Measurements from ENCODE around the gene EVI2B.

EVI2B gene

DNA sequence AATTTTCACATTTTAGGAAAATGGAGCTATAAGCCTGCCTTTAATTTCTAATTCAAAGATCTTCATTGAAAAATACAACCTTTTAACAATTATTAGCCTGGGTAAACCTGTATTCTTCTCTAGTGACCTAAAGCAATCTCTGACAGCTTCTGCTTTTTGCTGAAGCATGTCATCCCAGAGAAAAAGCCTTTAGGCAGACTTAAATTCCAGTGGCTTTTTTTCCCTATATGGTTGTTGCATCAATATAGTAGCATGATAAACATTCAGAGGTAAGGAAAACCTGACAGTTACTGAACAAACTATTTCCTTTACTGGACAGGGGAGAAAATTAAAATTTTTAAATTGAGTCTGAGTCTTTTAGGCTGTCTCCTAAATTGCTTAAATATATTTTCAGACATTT, 15.4 kb upstream of the EVI2B start:
- no peak for TF ChIP-seq ZFX (IDR thresholded peaks at IDR 0.05)
- TF ChIP-seq, protein P1, sequence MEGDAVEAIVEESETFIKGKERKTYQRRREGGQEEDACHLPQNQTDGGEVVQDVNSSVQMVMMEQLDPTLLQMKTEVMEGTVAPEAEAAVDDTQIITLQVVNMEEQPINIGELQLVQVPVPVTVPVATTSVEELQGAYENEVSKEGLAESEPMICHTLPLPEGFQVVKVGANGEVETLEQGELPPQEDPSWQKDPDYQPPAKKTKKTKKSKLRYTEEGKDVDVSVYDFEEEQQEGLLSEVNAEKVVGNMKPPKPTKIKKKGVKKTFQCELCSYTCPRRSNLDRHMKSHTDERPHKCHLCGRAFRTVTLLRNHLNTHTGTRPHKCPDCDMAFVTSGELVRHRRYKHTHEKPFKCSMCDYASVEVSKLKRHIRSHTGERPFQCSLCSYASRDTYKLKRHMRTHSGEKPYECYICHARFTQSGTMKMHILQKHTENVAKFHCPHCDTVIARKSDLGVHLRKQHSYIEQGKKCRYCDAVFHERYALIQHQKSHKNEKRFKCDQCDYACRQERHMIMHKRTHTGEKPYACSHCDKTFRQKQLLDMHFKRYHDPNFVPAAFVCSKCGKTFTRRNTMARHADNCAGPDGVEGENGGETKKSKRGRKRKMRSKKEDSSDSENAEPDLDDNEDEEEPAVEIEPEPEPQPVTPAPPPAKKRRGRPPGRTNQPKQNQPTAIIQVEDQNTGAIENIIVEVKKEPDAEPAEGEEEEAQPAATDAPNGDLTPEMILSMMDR (conservative IDR thresholded peaks at IDR 0.05): no peak
- no peak overlapping the region for H3K27ac ChIP-seq

DNA sequence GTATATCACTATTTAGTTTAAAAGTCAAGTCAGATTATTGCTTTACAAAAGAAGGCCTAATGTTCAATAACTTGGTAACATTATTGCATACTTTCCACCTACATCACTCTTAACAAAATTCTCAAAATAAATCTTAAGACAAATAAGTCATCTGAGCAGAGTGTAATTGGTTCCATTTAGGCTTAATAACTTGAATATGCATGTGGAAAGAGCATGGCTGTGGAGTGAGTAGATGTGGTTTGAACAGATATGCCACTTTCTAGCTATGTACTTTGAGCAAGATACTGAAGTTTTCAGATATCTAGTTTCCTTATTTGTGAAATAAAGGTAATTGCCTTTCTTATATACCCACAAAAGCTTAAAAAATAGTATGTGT, 14.3 kb upstream of the EVI2B start:
- TF ChIP-seq, protein P1 (conservative IDR thresholded peaks at IDR 0.05): no peak
- TF ChIP-seq ZFX (IDR thresholded peaks at IDR 0.05): no peak
- H3K27ac ChIP-seq: no peak overlapping the region

DNA sequence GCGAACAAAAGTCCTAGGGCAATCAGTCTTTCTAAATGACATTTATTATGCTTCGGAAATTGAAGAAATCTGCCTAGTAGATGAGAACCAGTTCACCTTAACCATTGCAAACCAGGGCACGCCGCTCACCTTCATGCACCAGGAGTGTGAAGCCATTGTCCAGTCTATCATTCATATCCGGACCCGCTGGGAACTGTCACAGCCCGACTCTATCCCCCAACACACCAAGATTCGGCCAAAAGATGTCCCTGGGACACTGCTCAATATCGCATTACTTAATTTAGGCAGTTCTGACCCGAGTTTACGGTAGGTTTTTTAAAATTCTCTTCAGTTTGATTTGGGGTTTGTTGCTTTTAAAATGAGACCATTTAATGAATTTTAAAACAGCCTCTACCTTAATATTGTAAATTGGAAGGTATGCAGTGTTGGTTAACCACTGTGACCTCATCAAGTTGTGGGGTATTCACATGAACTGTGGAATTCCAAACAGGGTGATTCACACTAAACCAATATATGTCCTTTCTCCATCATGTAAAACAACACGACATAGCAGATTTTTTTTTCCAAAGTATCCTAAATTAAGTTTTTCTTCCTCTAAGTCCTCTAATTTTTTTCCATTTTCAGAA, 13.8 kb upstream of the EVI2B start:
- no peak overlapping the region for H3K27ac ChIP-seq

DNA sequence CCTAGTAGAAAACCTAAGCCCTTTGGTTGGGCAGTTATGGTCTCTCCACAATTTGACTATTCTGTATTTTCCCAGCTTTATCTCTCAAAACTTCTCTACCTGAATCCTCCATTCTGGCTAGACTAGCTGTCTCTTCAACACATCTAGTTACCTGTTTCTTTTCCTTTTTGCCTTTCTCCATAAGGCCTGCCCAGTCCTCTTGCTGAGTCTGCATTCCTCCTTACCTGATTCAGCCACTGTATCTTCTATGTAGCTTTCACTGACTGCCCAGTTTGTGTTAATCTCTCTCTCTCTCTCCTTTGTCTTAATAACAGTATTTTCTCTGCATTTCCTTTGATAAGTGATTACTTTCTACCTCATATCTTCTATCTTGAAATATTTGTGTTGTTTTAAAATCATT, 9.7 kb upstream of the EVI2B start:
- TF ChIP-seq, protein P1 (conservative IDR thresholded peaks at IDR 0.05): no peak
- no peak for TF ChIP-seq ZFX (IDR thresholded peaks at IDR 0.05)
- no peak overlapping the region for H3K27ac ChIP-seq

More for the DNA sequence above, 13.8 kb upstream of the EVI2B start:
- TF ChIP-seq ZFX (IDR thresholded peaks at IDR 0.05): no peak
- TF ChIP-seq, protein P1 (conservative IDR thresholded peaks at IDR 0.05): no peak

DNA sequence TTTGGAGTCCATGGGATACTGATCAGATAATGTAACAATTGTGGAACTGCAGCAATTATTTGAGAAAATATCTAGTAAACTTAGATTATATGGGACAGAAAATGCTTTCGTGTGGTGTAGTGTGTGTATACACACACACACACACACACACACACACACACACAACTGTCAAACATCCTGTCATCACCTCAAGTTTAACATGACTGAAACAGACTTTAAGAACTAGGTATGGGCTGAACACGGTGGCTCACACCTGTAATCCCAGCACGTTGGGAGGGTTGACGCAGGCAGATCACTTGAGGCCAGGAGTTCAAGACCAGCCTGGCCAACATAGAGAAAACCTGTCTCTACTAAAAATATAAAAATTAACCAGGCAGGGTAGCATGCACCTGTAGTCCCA, 8.1 kb upstream of the EVI2B start:
- no peak overlapping the region for H3K27ac ChIP-seq
- TF ChIP-seq, protein P1 (conservative IDR thresholded peaks at IDR 0.05): no peak
- TF ChIP-seq ZFX (IDR thresholded peaks at IDR 0.05): no peak

DNA sequence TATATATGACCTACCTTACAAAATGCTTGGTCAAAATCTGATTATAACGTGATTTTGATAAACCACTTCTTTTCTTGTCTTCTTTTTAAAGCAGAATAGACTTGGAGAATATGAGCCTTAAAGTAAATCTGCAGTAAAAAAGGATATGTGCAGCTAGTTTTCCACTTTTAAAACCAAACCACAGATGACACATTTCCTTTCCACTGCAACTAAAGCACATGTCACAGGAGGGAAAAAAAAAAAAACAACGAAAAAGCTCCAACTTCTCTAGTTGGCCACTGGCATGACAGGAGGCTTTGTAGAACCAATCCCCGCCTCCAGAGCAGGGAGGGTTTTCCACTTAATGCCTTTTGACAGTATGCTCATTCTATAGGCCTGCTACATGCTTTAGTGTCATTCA, 7.6 kb upstream of the EVI2B start, which contains the start of gene EVI2A:
TSS of gene EVI2A (minus strand) at position 142 of the 400 bp plus-strand sequence. CDS start 2,609 bp downstream, outside the sequence.
- no peak for TF ChIP-seq ZFX (IDR thresholded peaks at IDR 0.05)
- no peak within 1 kb of the TSS for H3K27ac ChIP-seq

DNA sequence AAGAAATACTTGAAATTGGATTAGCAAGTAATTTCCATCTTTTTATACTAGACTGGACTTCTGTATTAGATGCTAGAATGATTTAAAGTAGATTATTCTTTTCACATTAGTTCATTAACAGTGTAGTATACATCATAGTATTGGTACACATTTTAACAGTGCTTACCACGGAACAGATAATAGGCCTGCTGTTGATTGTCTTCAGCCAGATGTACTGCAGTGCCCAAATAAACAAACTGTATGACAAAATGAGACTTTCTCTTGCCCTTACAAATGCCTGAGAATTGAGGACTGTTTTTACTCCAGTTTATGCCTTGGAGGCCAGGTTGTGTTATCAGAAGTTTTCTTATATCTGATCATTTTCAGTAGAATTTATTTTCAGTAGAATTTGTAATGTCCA, 6.9 kb upstream of the EVI2B start:
- TF ChIP-seq ZFX (IDR thresholded peaks at IDR 0.05): no peak
- TF ChIP-seq, protein P1 (conservative IDR thresholded peaks at IDR 0.05): no peak
- no peak overlapping the region for H3K27ac ChIP-seq

DNA sequence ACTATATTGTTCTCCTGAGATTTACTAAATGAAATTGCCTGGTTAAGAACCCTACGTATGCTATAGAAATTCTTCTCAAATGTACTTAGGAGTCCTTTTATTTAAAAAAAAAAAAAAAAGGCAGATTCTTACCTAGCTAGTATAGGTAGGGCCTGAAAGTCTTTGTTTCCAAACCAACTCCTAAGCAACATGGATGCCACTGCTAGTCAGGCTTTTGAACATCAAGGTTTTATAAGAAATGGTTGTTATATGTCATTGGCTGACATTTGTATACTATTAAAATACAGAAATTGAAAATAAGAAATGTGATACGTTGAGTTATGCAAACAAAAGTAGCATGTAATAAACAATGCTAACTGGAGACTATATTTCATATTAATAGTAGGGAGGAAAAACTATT, 6.4 kb upstream of the EVI2B start:
- no peak overlapping the region for H3K27ac ChIP-seq
- TF ChIP-seq, protein P1 (conservative IDR thresholded peaks at IDR 0.05): no peak
- TF ChIP-seq ZFX (IDR thresholded peaks at IDR 0.05): no peak

All from C4-2B (cell line).